OCI-LY1 (cell line): ENCODE measurements around the gene SLC24A3.

ENCODE experiments used
- H2AFZ ChIP-seq: fragments of 200-600 bp; sonication (generic), shearing (Covaris generic); 2 replicates; pipeline ENCODE4 v1.6.0; 2014; ENCODE audit warnings: antibody characterized with exemption, mild to moderate bottlenecking, low read length
- H3F3A ChIP-seq: fragments of 200-600 bp; sonication (generic), shearing (Covaris generic); 2 replicates; pipeline ENCODE4 v1.6.0; 2014; ENCODE audit warnings: mild to moderate bottlenecking, antibody characterized with exemption, low read length, moderate library complexity; ENCODE audit not compliant: insufficient read depth
- H3K27ac ChIP-seq: fragments of 200-600 bp; sonication (generic); 2 replicates; pipeline ENCODE4 v1.5.1; 2014; ENCODE audit warnings: low read length, mixed run types, mild to moderate bottlenecking, low read depth; ENCODE audit not compliant: poor library complexity, severe bottlenecking
- H3K27me3 ChIP-seq: fragments of 200-600 bp; sonication (generic); 2 replicates; pipeline ENCODE4 v1.6.0; 2014; ENCODE audit warnings: antibody characterized with exemption, mild to moderate bottlenecking, low read length, moderate library complexity; ENCODE audit not compliant: insufficient read depth
- H3K36me3 ChIP-seq: fragments of 200-600 bp; sonication (generic); 2 replicates; pipeline ENCODE4 v1.6.1; 2014; ENCODE audit warnings: mild to moderate bottlenecking, antibody characterized with exemption, low read length, moderate library complexity, mixed read lengths; ENCODE audit not compliant: insufficient read depth
- H3K4me1 ChIP-seq: fragments of 200-600 bp; sonication (generic); 2 replicates; pipeline ENCODE4 v1.5.1; 2014; ENCODE audit warnings: mild to moderate bottlenecking, low read length, moderate library complexity; ENCODE audit not compliant: insufficient read depth, severe bottlenecking
- H3K4me2 ChIP-seq: fragments of 200-600 bp; sonication (generic), shearing (Covaris generic); 2 replicates; pipeline ENCODE4 v1.6.1; 2014; ENCODE audit warnings: low read length
- H3K4me3 ChIP-seq: fragments of 200-600 bp; sonication (generic); 2 replicates; pipeline ENCODE4 v1.5.1; 2014; ENCODE audit warnings: low read length, low read depth, mild to moderate bottlenecking, mixed read lengths; ENCODE audit not compliant: poor library complexity, severe bottlenecking
- H3K79me2 ChIP-seq: fragments of 200-600 bp; shearing (Covaris generic); 2 replicates; pipeline ENCODE4 v1.6.1; 2016; ENCODE audit warnings: mixed run types, low read length, mixed read lengths; ENCODE audit not compliant: insufficient read depth
- H3K9ac ChIP-seq: fragments of 200-600 bp; sonication (generic), shearing (Covaris generic); 2 replicates; pipeline ENCODE4 v1.6.1; 2014; ENCODE audit warnings: mild to moderate bottlenecking, low read length, mixed read lengths
- H3K9me2 ChIP-seq: fragments of 200-600 bp; sonication (generic), shearing (Covaris generic); 2 replicates; pipeline ENCODE4 v1.6.1; 2014; ENCODE audit warnings: low read depth, mild to moderate bottlenecking, low read length, mixed read lengths
- H3K9me3 ChIP-seq: fragments of 200-600 bp; shearing (Covaris generic); 2 replicates; pipeline ENCODE4 v1.6.1; 2014; ENCODE audit warnings: low read length, mixed read lengths
- H4K20me1 ChIP-seq: fragments of 200-600 bp; sonication (generic), shearing (Covaris generic); 2 replicates; pipeline ENCODE4 v1.6.0; 2016; ENCODE audit warnings: mild to moderate bottlenecking, low read length; ENCODE audit not compliant: insufficient read depth
- CTCF ChIP-seq: fragments of 200-600 bp; sonication (generic), shearing (Covaris generic); IDR thresholded peaks from 2 replicates; pipeline ENCODE4 v1.5.1; 2017; ENCODE audit warnings: mild to moderate bottlenecking, antibody characterized with exemption, low read length, moderate library complexity, mixed read lengths
- EZH2 ChIP-seq: fragments of 200-600 bp; sonication (generic), shearing (Covaris generic); IDR thresholded peaks from 2 replicates; pipeline ENCODE4 v1.8.0; 2017; ENCODE audit warnings: borderline replicate concordance, mixed run types, mild to moderate bottlenecking, antibody characterized with exemption, low read length, moderate library complexity, mixed read lengths

Gene SLC24A3

GRCh38 chr20:19672498-19672897 lies 460.1 kb downstream of the SLC24A3 start:
- Histone ChIP-seq H3K9me3 (no peaks in the 10 kb centered on the region), H4K20me1 (no peaks in the 10 kb centered on the region), H3F3A (no peaks in the 10 kb centered on the region), H3K9me2 (no peaks in the 10 kb centered on the region), H3K27me3 (no peaks in the 10 kb centered on the region), H3K4me1 (no peaks in the 10 kb centered on the region), H2AFZ (no peak overlapping the region), H3K9ac (no peak overlapping the region), H3K27ac (no peak overlapping the region), H3K36me3 (no peaks in the 10 kb centered on the region), H3K4me3 (no peak overlapping the region), H3K4me2 (no peak overlapping the region), H3K79me2 (no peaks in the 10 kb centered on the region)
- no peak for TF ChIP-seq CTCF
- TF ChIP-seq EZH2, result no peak

GRCh38 chr20:19673575-19673974 lies 461.1 kb downstream of the SLC24A3 start:
- Histone ChIP-seq H3K27me3 (no peaks in the 10 kb centered on the region), H3K9ac (no peak overlapping the region), H3K4me1 (no peaks in the 10 kb centered on the region), H3K27ac (no peak overlapping the region), H3K4me3 (no peak overlapping the region), H3K79me2 (no peaks in the 10 kb centered on the region), H3K36me3 (no peaks in the 10 kb centered on the region), H2AFZ (no peak overlapping the region), H3F3A (no peaks in the 10 kb centered on the region), H3K9me3 (no peaks in the 10 kb centered on the region), H3K9me2 (no peaks in the 10 kb centered on the region), H4K20me1 (no peaks in the 10 kb centered on the region), H3K4me2 (no peak overlapping the region)
- no peak for TF ChIP-seq CTCF
- no peak for TF ChIP-seq EZH2

- no peaks in the 10 kb centered on the region for H3K4me1 ChIP-seq
- no peak overlapping the region for H3K4me2 ChIP-seq
- no peaks in the 10 kb centered on the region for H3K27me3 ChIP-seq
- H3K36me3 ChIP-seq, result no peaks in the 10 kb centered on the region
- no peaks in the 10 kb centered on the region for H3K79me2 ChIP-seq
- H3K4me3 ChIP-seq, result no peak overlapping the region
- H3K9ac ChIP-seq, result no peak overlapping the region
- no peaks in the 10 kb centered on the region for H3K9me2 ChIP-seq
- TF ChIP-seq EZH2 (no peak), CTCF (no peak)
- H3K9me3 ChIP-seq, result no peaks in the 10 kb centered on the region
- no peaks in the 10 kb centered on the region for H3F3A ChIP-seq
- H4K20me1 ChIP-seq, result no peaks in the 10 kb centered on the region
- no peak overlapping the region for H2AFZ ChIP-seq
- H3K27ac ChIP-seq, result no peak overlapping the region
These were observed 463.8 kb downstream of the SLC24A3 start for GRCh38 chr20:19676202-19676601.
